Spleen (tissue), 11 donors: ENCODE results near the gene GIGYF1. TPM values are rescaled to one million over a fixed set of nuclear protein-coding genes. Genes with fewer than 3 reads are reported as not detected.
"Not testable (repeated sequence)": the region's sequence is repeated elsewhere in the genome, so short reads cannot be mapped to it uniquely, and the experiment has no call there.

Source experiments
- DNase-seq: peaks from one replicate; pipeline ENCODE4 v3.0.0-alpha.2; 2020
- H3K27ac ChIP-seq, 8 donors: fragments of 200-600 bp; sonication (generic) in 7 of 8; 1 replicate in 4 of 8; 2 replicates in 4 of 8; pipeline versions ENCODE4 v1.5.0 to v1.8.0; 2016 to 2021; ENCODE audit warnings: inconsistent platforms in 4 of 8, mild to moderate bottlenecking in 4 of 8, moderate library complexity in 1 of 8
- H3K27me3 ChIP-seq, 7 donors: fragments of 200-600 bp; sonication (generic) in 6 of 7; replicated peaks in 1 of 7; 1 replicate in 4 of 7; 2 replicates in 3 of 7; pipeline versions ENCODE4 v1.5.0 to v1.8.0; 2016 to 2021; ENCODE audit warnings: inconsistent platforms in 3 of 7, mild to moderate bottlenecking in 1 of 7
- H3K36me3 ChIP-seq, 6 donors: fragments of 200-600 bp; sonication (generic) in 5 of 6; 1 replicate in 4 of 6; 2 replicates in 2 of 6; pipeline versions ENCODE4 v1.5.0 to v1.8.0; 2016 to 2021; ENCODE audit warnings: inconsistent platforms in 2 of 6
- H3K4me1 ChIP-seq, 6 donors: fragments of 200-600 bp; sonication (generic) in 5 of 6; 1 replicate in 3 of 6; 2 replicates in 3 of 6; pipeline versions ENCODE4 v1.5.0 to v1.8.0; 2016 to 2021; ENCODE audit warnings: inconsistent platforms in 3 of 6
- H3K4me3 ChIP-seq, 8 donors: fragments of 200-600 bp; sonication (generic) in 7 of 8; 1 replicate in 4 of 8; 2 replicates in 4 of 8; pipeline versions ENCODE4 v1.5.0 to v1.8.0; 2016 to 2021; ENCODE audit warnings: inconsistent platforms in 4 of 8, mild to moderate bottlenecking in 4 of 8, moderate library complexity in 2 of 8
- H3K9me3 ChIP-seq, 8 donors: fragments of 200-600 bp; sonication (generic) in 7 of 8; 1 replicate in 4 of 8; 2 replicates in 4 of 8; pipeline versions ENCODE4 v1.5.0 to v1.8.0; 2016 to 2021; ENCODE audit warnings: inconsistent platforms in 4 of 8
- CTCF ChIP-seq, 11 experiments: fragments of 200-600 bp in 7 of 11; fragments of 450-650 bp in 4 of 11; sonication (generic) in 4 of 11; IDR thresholded peaks in 8 of 11; conservative IDR thresholded peaks in 3 of 11; 1 replicate in 7 of 11; 2 replicates in 4 of 11; pipeline versions ENCODE4 v1.4.0 to v1.8.0; 2016 to 2021; ENCODE audit warnings: antibody characterized with exemption in 11 of 11, inconsistent platforms in 4 of 11, mild to moderate bottlenecking in 1 of 11
- POLR2A ChIP-seq, 3 donors: fragments of 450-650 bp; IDR thresholded peaks; one replicate each; pipeline ENCODE4 v1.5.1; 2017; ENCODE audit warnings: antibody characterized with exemption in 3 of 3, mild to moderate bottlenecking in 1 of 3
- POLR2AphosphoS5 ChIP-seq, 3 donors: sonication (generic); formaldehyde crosslinking; IDR thresholded peaks; one replicate each; pipeline ENCODE4 v1.5.1; 2017; ENCODE audit warnings: antibody characterized with exemption in 3 of 3
- WGBS, 5 donors: extraction: QIAGEN DNeasy Blood & Tissue Kit in 3 of 5; methylation state at CpG; one replicate each; pipeline versions ENCODE4 v1.1.5 to v1.1.7; 2013 to 2018; 5-methylcytosine and 5-hydroxymethylcytosine counted together
- intact Hi-C: fragments of 100-400 bp; cut with DNase I; formaldehyde crosslinking; loops from one replicate; pipeline ENCODE4 v1.15.0; 2023; ENCODE audit warnings: low total_unique reads
- polyA plus RNA-seq, 3 donors: library from polyadenylated mRNA; stranded (reverse); fragments of 200-250 nt; gene quantifications; one replicate each; pipeline ENCODE4 v1.2.1, GENCODE V29; 2013
- total RNA-seq, 7 donors: library from RNA; depleted of rRNA in 3 of 7; stranded (reverse); fragments of >200 nt in 3 of 7; fragmentation: NEBNext Ultra II Directional in 4 of 7; extraction: Animal tissue kit (Norgen Biotek cat#: 25700) in 4 of 7; gene quantifications; one replicate each; pipeline versions ENCODE4 v1.1.0 to v1.2.1, GENCODE V29; 2016 to 2021
- donor health status: healthy with polysubstance abuse.
- donor health status: DM: no; HTN: no; CAD: no; lungs with moderate emphysema.
- donor health status: DM: no; HTN: no; CAD: no.
- donor health status: Bipolar disorder and iron deficiency.
- donor health status: healthy.
- donor health status: DM: no; HTN: no; CAD: no.
- donor health status: DM: yes; HTN: yes; CAD: no.

GIGYF1 gene
- total and polyA plus RNA-seq, 10 donors = 15.4 to 102 (median 54.6) TPM

- TF ChIP-seq POLR2AphosphoS5 (IDR thresholded peaks at IDR 0.05) (no peak), CTCF (IDR thresholded peaks at IDR 0.05 in 8 of 11, conservative IDR thresholded peaks at IDR 0.05 in 3 of 11) (no peak), POLR2A (IDR thresholded peaks at IDR 0.05) (no peak)
- H3K4me1 ChIP-seq = peaks cover 0 to 8% (median 6%) of the 10 kb centered on the region in 6 donors
- no peak overlapping the region for H3K4me3 ChIP-seq
- H3K27ac ChIP-seq = no peak overlapping the region
- intact Hi-C loops = no loop called here
- 85 to 94% (median 88%) methylated on average over 2 of the region's 2 CpGs for WGBS, 5 donors
- no peak for DNase-seq
- H3K9me3 ChIP-seq = no peaks in the 10 kb centered on the region
- no peaks in the 10 kb centered on the region for H3K36me3 ChIP-seq
- H3K27me3 ChIP-seq = no peaks in the 10 kb centered on the region
Observed at GRCh38 chr7:100668069-100668449, 26.0 kb downstream of the GIGYF1 start.

DNA sequence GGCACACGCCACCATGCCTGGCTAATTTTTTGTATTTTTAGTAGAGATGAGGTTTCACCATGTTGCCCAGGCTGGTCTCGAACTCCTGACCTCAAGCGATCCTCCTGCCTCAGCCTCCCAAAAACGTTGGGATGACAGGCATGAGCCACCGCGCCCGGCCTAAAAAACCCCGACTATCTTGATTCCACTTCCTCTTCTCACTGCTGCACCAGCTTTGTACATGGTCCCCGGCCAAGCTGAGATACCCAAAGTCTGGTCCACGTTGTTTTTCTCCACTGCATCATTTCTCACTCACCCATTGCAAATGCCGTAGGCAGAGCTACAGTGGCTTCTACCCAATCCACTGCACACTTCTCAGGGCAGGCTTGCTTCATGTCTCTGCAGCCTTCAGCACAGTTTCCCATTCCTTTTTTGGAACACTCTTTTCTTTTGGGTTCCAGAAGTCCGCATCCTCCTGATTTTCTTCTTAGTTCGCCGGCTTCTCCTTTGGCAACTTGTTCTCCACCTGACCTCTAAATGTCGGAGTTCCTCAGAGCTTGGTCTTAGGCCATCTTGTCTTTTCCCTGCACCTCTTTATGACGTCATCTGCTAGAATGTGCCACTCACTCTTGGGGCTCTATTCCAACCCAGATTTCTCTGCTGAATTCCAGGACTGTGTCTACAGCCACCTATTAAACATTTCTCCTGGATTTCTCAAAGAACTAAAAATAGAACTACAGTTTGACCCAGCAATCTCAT is 26.6 kb downstream of the GIGYF1 start:
- no peak for DNase-seq
- TF ChIP-seq CTCF (IDR thresholded peaks at IDR 0.05 in 8 of 11, conservative IDR thresholded peaks at IDR 0.05 in 3 of 11) (no peak), POLR2AphosphoS5 (IDR thresholded peaks at IDR 0.05) (no peak), POLR2A (IDR thresholded peaks at IDR 0.05) (no peak)
- WGBS, 5 donors = 74 to 80% (median 77%) methylated on average over 16 of the region's 16 CpGs
- Histone ChIP-seq H3K36me3 (no peaks in the 10 kb centered on the region), H3K9me3 (no peaks in the 10 kb centered on the region), H3K4me1 (peaks cover 0 to 2% (median under 1%) of the 10 kb centered on the region in 6 donors), H3K27ac (no peak overlapping the region), H3K4me3 (no peak overlapping the region), H3K27me3 (no peaks in the 10 kb centered on the region)
- intact Hi-C loops = no loop called here

- no peaks in the 10 kb centered on the region for H3K4me1 ChIP-seq
- peaks cover 0 to 8% (median 0%) of the 10 kb centered on the region in 7 donors for H3K27me3 ChIP-seq
- H3K4me3 ChIP-seq = no peak overlapping the region
- no peak for DNase-seq
- TF ChIP-seq POLR2AphosphoS5 (IDR thresholded peaks at IDR 0.05) = no peak
- TF ChIP-seq CTCF (IDR thresholded peaks at IDR 0.05 in 8 of 11, conservative IDR thresholded peaks at IDR 0.05 in 3 of 11) = no peak
- TF ChIP-seq POLR2A (IDR thresholded peaks at IDR 0.05) = no peak
- no peaks in the 10 kb centered on the region for H3K36me3 ChIP-seq
- 90 to 98% (median 96%) methylated on average over 5 of the region's 5 CpGs for WGBS, 5 donors
- intact Hi-C loops = no loop called here
- no peak overlapping the region for H3K27ac ChIP-seq
- H3K9me3 ChIP-seq = no peaks in the 10 kb centered on the region
Observed at GRCh38 chr7:100665168-100665726, 28.8 kb downstream of the GIGYF1 start.

- H3K27me3 ChIP-seq = peaks cover 0 to 35% (median 8%) of the 10 kb centered on the region in 7 donors
- H3K9me3 ChIP-seq, H3K4me3 ChIP-seq, DNase-seq, intact Hi-C loops, H3K36me3 ChIP-seq, H3K27ac ChIP-seq, H3K4me1 ChIP-seq: not testable (repeated sequence)
- WGBS, 5 donors = 78 to 88% (median 82%) methylated on average over 12 of the region's 12 CpGs
Observed at GRCh38 chr7:100662194-100662776, 31.8 kb downstream of the GIGYF1 start.
